CD4-positive, alpha-beta T cell (primary cell): ENCODE results near the gene STRAP. TPM values are rescaled to one million over a fixed set of nuclear protein-coding genes. Genes with fewer than 3 reads are reported as not detected.

Source experiments
- ATAC-seq: fragments of 200-7000 bp; cut with Tn5 transposase; one replicate; pipeline ENCODE4 v1.10.0; 2022; ENCODE audit warnings: mild to moderate bottlenecking; ENCODE audit not compliant: poor library complexity
- CTCF ChIA-PET: fragments of 350-600 bp; sonication (Branson Sonifier 250); formaldehyde crosslinking; loops from one replicate; lab custom pipeline; 2021; ENCODE audit warnings: antibody characterized with exemption, inconsistent platforms; lab: Charles Lee
- POLR2A ChIA-PET: fragments of 350-600 bp; sonication (Branson Sonifier 250); formaldehyde crosslinking; loops from one replicate; lab custom pipeline; 2021; ENCODE audit warnings: antibody characterized with exemption, inconsistent platforms; lab: Charles Lee
- DNase-seq, 14 experiments: peaks; one replicate each; pipeline ENCODE4 v3.0.0-alpha.2; 2013 to 2020; ENCODE audit warnings: mixed read lengths in 2 of 14
- H3K27ac ChIP-seq, 2 donors: one replicate each; pipeline versions ENCODE4 v1.5.1 to v1.7.0; 2013; ENCODE audit warnings: low read length in 2 of 2, low read depth in 1 of 2, mild to moderate bottlenecking in 1 of 2
- H3K27me3 ChIP-seq, 2 experiments: 1 replicate in 1 of 2; 2 replicates in 1 of 2; pipeline versions ENCODE4 v1.6.1 to v1.7.0; 2013; ENCODE audit warnings: low read length in 2 of 2, control low read depth in 1 of 2, mild to moderate bottlenecking in 1 of 2, moderate library complexity in 1 of 2; ENCODE audit not compliant: insufficient read depth in 2 of 2, control insufficient read depth in 1 of 2
- H3K36me3 ChIP-seq: one replicate; pipeline ENCODE4 v1.6.1; 2013; ENCODE audit warnings: low read length, control low read depth; ENCODE audit not compliant: insufficient read depth
- H3K4me1 ChIP-seq: one replicate; pipeline ENCODE4 v1.6.1; 2013; ENCODE audit warnings: low read length, control low read depth; ENCODE audit not compliant: insufficient read depth
- H3K4me3 ChIP-seq: one replicate; pipeline ENCODE4 v1.5.1; 2013; ENCODE audit warnings: mild to moderate bottlenecking, low read length, moderate library complexity
- H3K9me3 ChIP-seq, 2 experiments: 1 replicate in 1 of 2; 2 replicates in 1 of 2; pipeline versions ENCODE4 v1.6.1 to v1.7.0; 2013; ENCODE audit warnings: low read length in 2 of 2, mild to moderate bottlenecking in 2 of 2, control low read depth in 1 of 2, moderate library complexity in 1 of 2; ENCODE audit not compliant: control insufficient read depth in 1 of 2, insufficient read depth in 1 of 2
- H3K27ac Mint-ChIP-seq: one replicate; pipeline ENCODE4 v1.8.0; 2020; ENCODE audit warnings: mixed read lengths
- H3K27me3 Mint-ChIP-seq: one replicate; pipeline ENCODE4 v1.8.0; 2021; ENCODE audit warnings: mixed read lengths
- H3K36me3 Mint-ChIP-seq: one replicate; pipeline ENCODE4 v1.8.0; 2021; ENCODE audit warnings: low read depth, mixed read lengths
- H3K4me1 Mint-ChIP-seq: one replicate; pipeline ENCODE4 v1.8.0; 2021; ENCODE audit warnings: low read depth, mixed read lengths
- H3K4me3 Mint-ChIP-seq: one replicate; pipeline ENCODE4 v1.8.0; 2020; ENCODE audit warnings: mild to moderate bottlenecking, mixed read lengths
- H3K9me3 Mint-ChIP-seq: one replicate; pipeline ENCODE4 v1.8.0; 2020; ENCODE audit warnings: mixed read lengths
- intact Hi-C, 2 experiments: fragments of 100-400 bp; cut with DNase I in 1 of 2; cut with micrococcal nuclease in 1 of 2; formaldehyde crosslinking; loops; one replicate each; pipeline versions ENCODE4 v1.15.1 to v1.9.0; 2023 to 2025; cut with DNase I, micrococcal nuclease
- polyA plus RNA-seq, 2 donors: library from polyadenylated mRNA; unstranded; fragments of 120-200 nt; gene quantifications; one replicate each; pipeline ENCODE4 v1.2.1, GENCODE V29; 2013
- total RNA-seq, 174 experiments: library from RNA in 2 of 174; stranded (reverse) in 2 of 174; gene quantifications; one replicate each; pipeline ENCODE4 v1.2.3 and lab custom pipeline; 2021 to 2026
- TF ChIP-seq, protein P1 (sequence below): fragments of 200-600 bp; IDR thresholded peaks from one replicate; pipeline ENCODE4 v1.8.0; 2022; ENCODE audit warnings: antibody characterized with exemption, mild to moderate bottlenecking

The STRAP gene
- total RNA-seq, result 100 to 1,000 TPM; 138 to 140 TPM
- 60.1 TPM for polyA plus RNA-seq (2013, experiment 1 of 2)
- 73.9 TPM for polyA plus RNA-seq (2013, experiment 2 of 2)
- total RNA-seq (lab: John Stamatoyannopoulos, UW), result 43.8 to 271 (median 88.8) reads per million in 172 experiments

DNA sequence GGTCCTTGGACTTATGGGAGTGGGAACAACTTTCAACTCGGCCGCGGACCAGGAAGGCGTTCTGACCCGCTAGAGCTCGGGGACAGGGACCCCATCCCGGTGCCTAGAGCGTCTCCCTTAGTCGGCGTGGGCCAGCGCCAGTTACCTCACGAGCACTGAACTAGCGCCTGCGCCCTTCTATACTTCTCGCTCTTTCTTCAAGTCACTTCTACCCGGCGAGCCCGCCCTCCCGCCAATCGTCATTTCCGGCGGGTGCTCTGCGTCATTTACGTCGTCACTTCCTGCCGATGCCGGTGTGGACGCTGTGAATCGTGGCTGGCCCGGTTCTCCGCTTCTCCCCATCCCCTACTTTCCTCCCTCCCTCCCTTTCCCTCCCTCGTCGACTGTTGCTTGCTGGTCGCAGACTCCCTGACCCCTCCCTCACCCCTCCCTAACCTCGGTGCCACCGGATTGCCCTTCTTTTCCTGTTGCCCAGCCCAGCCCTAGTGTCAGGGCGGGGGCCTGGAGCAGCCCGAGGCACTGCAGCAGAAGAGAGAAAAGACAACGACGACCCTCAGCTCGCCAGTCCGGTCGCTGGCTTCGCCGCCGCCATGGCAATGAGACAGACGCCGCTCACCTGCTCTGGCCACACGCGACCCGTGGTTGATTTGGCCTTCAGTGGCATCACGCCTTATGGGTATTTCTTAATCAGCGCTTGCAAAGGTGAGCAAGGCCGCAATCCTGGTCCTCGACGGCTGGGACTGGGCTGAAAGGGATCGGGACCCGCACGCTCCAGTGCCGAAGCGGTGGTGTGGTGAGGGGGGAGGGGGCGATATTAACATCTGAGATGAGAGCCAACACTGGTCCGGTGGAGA is at the start of gene STRAP:
Gene STRAP, plus strand, starts transcription at position 270 of the 854 bp plus-strand sequence. Its CDS starts 321 bp downstream, at position 591.
- intact Hi-C loops, result loop anchor here in 1 of 2 experiments (2.0 to 10.0 kb wide), 2 partner anchors 94 to 1078 kb away; partner anchors contain the start of genes C12orf60, EPS8 and WBP11

DNA sequence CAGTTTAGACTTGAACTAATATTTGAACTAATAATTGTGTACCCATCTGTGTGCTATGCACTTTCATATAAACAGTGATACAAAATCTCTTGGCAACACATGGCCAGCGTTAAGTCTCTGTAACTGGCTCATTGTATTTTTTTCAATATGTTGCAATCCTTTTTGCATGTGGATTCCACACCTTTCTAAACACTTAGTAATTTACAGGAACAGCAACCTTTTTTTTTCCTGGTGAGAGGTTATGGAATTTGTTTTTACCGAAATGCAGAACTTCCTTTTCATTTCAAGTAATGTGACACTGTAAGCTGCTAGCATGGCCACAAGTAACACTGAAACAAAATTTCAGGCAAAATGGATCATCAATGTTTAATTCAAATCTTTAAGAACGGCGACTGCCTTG is 47.6 kb upstream of the STRAP start:
- POLR2A ChIA-PET, result no interaction called here
- Histone ChIP-seq H3K36me3 (no peaks in the 10 kb centered on the region), H3K9me3 (no peaks in the 10 kb centered on the region), H3K4me1 (no peaks in the 10 kb centered on the region), H3K4me3 (no peak overlapping the region), H3K27me3 (peaks cover 0 to 4% of the 10 kb centered on the region in 2 experiments), H3K27ac (no peak overlapping the region)
- no peak for ATAC-seq
- Mint-ChIP-seq H3K4me3 (no peak overlapping the region), H3K27ac (no peak overlapping the region), H3K4me1 (no peaks in the 10 kb centered on the region), H3K9me3 (no peaks in the 10 kb centered on the region), H3K27me3 (no peaks in the 10 kb centered on the region), H3K36me3 (no peaks in the 10 kb centered on the region)
- CTCF ChIA-PET, result no interaction called here
- TF ChIP-seq, protein P1, sequence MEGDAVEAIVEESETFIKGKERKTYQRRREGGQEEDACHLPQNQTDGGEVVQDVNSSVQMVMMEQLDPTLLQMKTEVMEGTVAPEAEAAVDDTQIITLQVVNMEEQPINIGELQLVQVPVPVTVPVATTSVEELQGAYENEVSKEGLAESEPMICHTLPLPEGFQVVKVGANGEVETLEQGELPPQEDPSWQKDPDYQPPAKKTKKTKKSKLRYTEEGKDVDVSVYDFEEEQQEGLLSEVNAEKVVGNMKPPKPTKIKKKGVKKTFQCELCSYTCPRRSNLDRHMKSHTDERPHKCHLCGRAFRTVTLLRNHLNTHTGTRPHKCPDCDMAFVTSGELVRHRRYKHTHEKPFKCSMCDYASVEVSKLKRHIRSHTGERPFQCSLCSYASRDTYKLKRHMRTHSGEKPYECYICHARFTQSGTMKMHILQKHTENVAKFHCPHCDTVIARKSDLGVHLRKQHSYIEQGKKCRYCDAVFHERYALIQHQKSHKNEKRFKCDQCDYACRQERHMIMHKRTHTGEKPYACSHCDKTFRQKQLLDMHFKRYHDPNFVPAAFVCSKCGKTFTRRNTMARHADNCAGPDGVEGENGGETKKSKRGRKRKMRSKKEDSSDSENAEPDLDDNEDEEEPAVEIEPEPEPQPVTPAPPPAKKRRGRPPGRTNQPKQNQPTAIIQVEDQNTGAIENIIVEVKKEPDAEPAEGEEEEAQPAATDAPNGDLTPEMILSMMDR, result no peak
- DNase-seq, result no peak
- intact Hi-C loops, result no loop called here

More for the DNA sequence above, at the start of gene STRAP:
- peak within 1 kb of the TSS; percentile 92 for H3K4me3 ChIP-seq
- H3K4me1 ChIP-seq, result peaks cover 20% of the 10 kb centered on the region
- no peaks in the 10 kb centered on the region for H3K9me3 ChIP-seq
- peak within 1 kb of the TSS; percentile 97 for H3K4me3 Mint-ChIP-seq
- CTCF ChIA-PET, result interaction anchor here (1.2 to 1.7 kb wide), 2 partner anchors 12 to 17 kb away, joined by 3 to 6 read pairs; no protein-coding TSS in a partner anchor
- TF ChIP-seq, protein P1, result no peak
- POLR2A ChIA-PET, result interaction anchor here (0.9 to 2.8 kb wide), 10 partner anchors 11 to 1112 kb away, joined by 3 to 15 read pairs (median 5); partner anchors contain the start of genes DERA and EPS8
- peaks cover 20% of the 10 kb centered on the region for H3K36me3 ChIP-seq
- H3K27me3 Mint-ChIP-seq, result no peaks in the 10 kb centered on the region
- H3K36me3 Mint-ChIP-seq, result peaks cover 55% of the 10 kb centered on the region
- H3K27ac ChIP-seq, result peak within 1 kb of the TSS; percentile 88 to 98
- H3K9me3 Mint-ChIP-seq, result no peaks in the 10 kb centered on the region
- ATAC-seq (peak; percentile 94), DNase-seq (peak; percentile 91 to 98 (median 96))
- peaks cover 62% of the 10 kb centered on the region for H3K4me1 Mint-ChIP-seq
- H3K27me3 ChIP-seq, result no peaks in the 10 kb centered on the region
- H3K27ac Mint-ChIP-seq, result peak within 1 kb of the TSS; percentile 100

DNA sequence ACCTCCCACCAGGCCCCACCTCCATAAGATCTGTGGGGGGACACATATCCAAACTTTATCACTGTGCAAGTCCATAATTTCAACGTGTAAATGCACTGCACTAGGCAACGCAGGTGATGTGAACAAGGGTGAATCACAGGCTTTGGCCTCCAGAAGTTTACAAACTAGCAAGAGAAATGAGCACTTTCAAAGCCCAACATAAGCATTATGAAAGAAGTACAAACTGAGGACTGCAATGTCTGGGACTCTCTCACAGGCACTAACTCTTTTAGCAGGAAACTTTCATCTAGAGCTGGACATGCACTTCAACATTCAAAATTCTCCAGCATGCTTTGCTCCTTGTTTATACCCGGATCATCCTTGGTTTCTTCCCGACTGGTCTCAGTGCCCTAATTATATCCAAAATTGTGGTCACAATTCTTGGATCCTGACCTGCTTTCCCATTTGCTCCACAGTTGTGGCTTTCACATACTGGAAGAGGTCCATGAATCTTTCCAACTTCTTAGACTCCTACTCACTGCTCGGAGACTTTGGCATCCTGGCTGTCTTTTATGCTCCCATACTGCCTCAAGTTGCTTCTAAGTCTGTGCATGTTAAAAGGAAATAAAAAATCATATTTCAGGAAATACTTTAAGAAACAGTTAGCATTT is 44.9 kb upstream of the STRAP start:
- Histone ChIP-seq H3K9me3 (no peaks in the 10 kb centered on the region), H3K36me3 (no peaks in the 10 kb centered on the region), H3K4me3 (no peak overlapping the region), H3K4me1 (no peaks in the 10 kb centered on the region), H3K27ac (no peak overlapping the region), H3K27me3 (peaks cover 0 to 4% of the 10 kb centered on the region in 2 experiments)
- ChIA-PET CTCF (no interaction called here), POLR2A (no interaction called here)
- H3K27me3 Mint-ChIP-seq, result peaks cover 4% of the 10 kb centered on the region
- no peak for ATAC-seq
- H3K4me3 Mint-ChIP-seq, result no peak overlapping the region
- intact Hi-C loops, result no loop called here
- no peak overlapping the region for H3K27ac Mint-ChIP-seq
- TF ChIP-seq, protein P1, result no peak
- H3K4me1 Mint-ChIP-seq, result no peaks in the 10 kb centered on the region
- no peaks in the 10 kb centered on the region for H3K9me3 Mint-ChIP-seq
- H3K36me3 Mint-ChIP-seq, result no peaks in the 10 kb centered on the region
- no peak for DNase-seq
